Smooth muscle cell (in vitro differentiated cells): Measurements from ENCODE around the gene MTA3. TPM values are rescaled to one million over a fixed set of nuclear protein-coding genes. Genes with fewer than 3 reads are reported as not detected.
"Not testable (repeated sequence)": the region's sequence is repeated elsewhere in the genome, so short reads cannot be mapped to it uniquely, and the experiment has no call there.

ENCODE experiments used
- DNase-seq: peaks from one replicate; lab custom pipeline; 2025; ENCODE audit not compliant: unreplicated experiment; lab: John Stamatoyannopoulos, UW
- H2AFZ ChIP-seq: fragments of 200-600 bp; sonication (generic); 2 replicates; pipeline ENCODE4 v1.6.0; 2016; ENCODE audit warnings: antibody characterized with exemption, low read depth, mild to moderate bottlenecking
- H3F3A ChIP-seq: fragments of 200-600 bp; sonication (generic); 2 replicates; pipeline ENCODE4 v1.6.0; 2017; ENCODE audit warnings: antibody characterized with exemption, low read depth
- H3K27ac ChIP-seq: fragments of 200-600 bp; sonication (generic); 2 replicates; pipeline ENCODE4 v1.5.1; 2016; ENCODE audit warnings: low read depth, mild to moderate bottlenecking
- H3K27me3 ChIP-seq: fragments of 200-600 bp; sonication (generic); 2 replicates; pipeline ENCODE4 v1.6.1; 2016; ENCODE audit warnings: low read depth, mild to moderate bottlenecking
- H3K36me3 ChIP-seq: fragments of 200-600 bp; sonication (generic); 2 replicates; pipeline ENCODE4 v1.5.1; 2016; ENCODE audit warnings: low read depth
- H3K4me1 ChIP-seq: fragments of 200-600 bp; sonication (generic); 2 replicates; pipeline ENCODE4 v1.5.1; 2016; ENCODE audit warnings: low read depth
- H3K4me2 ChIP-seq: fragments of 200-600 bp; sonication (generic); 2 replicates; pipeline ENCODE4 v1.6.0; 2016; ENCODE audit warnings: mild to moderate bottlenecking
- H3K4me3 ChIP-seq: fragments of 200-600 bp; sonication (generic); 2 replicates; pipeline ENCODE4 v1.5.1; 2016; ENCODE audit warnings: mild to moderate bottlenecking
- H3K79me2 ChIP-seq: fragments of 200-600 bp; sonication (generic); 2 replicates; pipeline ENCODE4 v1.6.0; 2016; ENCODE audit warnings: low read depth, mild to moderate bottlenecking
- H3K9ac ChIP-seq: fragments of 200-600 bp; sonication (generic); 2 replicates; pipeline ENCODE4 v1.6.0; 2016; ENCODE audit warnings: low read depth
- H3K9me3 ChIP-seq: fragments of 200-600 bp; sonication (generic); replicated peaks from 2 replicates; pipeline ENCODE4 v1.5.1; 2016; ENCODE audit warnings: low read depth
- H4K20me1 ChIP-seq: fragments of 200-600 bp; sonication (generic); 2 replicates; pipeline ENCODE4 v1.6.0; 2016; ENCODE audit warnings: low read depth
- CTCF ChIP-seq: fragments of 200-600 bp; sonication (generic); IDR thresholded peaks from 2 replicates; pipeline ENCODE4 v1.5.1; 2017; ENCODE audit warnings: borderline replicate concordance, mild to moderate bottlenecking, antibody characterized with exemption; ENCODE audit not compliant: insufficient read depth, poor library complexity, severe bottlenecking
- WGBS: methylation state at CpG from one replicate; pipeline ENCODE4 v1.1.7; 2016; ENCODE audit warnings: low lambda C conversion rate; 5-methylcytosine and 5-hydroxymethylcytosine counted together
- polyA plus RNA-seq: library from polyadenylated mRNA; unstranded; fragments of >200 nt; fragmentation: Nextera tagmentation; extraction: Ambion mirVana; gene quantifications from 2 replicates; pipeline ENCODE4 v1.2.1, GENCODE V29; 2016
- total RNA-seq: library from RNA; depleted of rRNA; stranded (reverse); fragments of >200 nt; gene quantifications from 2 replicates; pipeline ENCODE4 v1.2.3, GENCODE V29; 2014

The MTA3 gene
- total and polyA plus RNA-seq, 2 experiments from 2014 or later, result 27.5 to 29.8 TPM

GRCh38 chr2:42554392-42554791 is 14.0 kb upstream of the MTA3 start:
- H3K27me3 ChIP-seq, result no peaks in the 10 kb centered on the region
- 48% methylated on average over 1 of the region's 1 CpG for WGBS
- no peaks in the 10 kb centered on the region for H3F3A ChIP-seq
- H3K4me3 ChIP-seq, result no peak overlapping the region
- no peak for DNase-seq
- TF ChIP-seq CTCF, result no peak
- no peak overlapping the region for H3K27ac ChIP-seq
- no peak overlapping the region for H2AFZ ChIP-seq
- no peaks in the 10 kb centered on the region for H3K79me2 ChIP-seq
- H4K20me1 ChIP-seq, result no peaks in the 10 kb centered on the region
- no peak overlapping the region for H3K4me2 ChIP-seq
- no peaks in the 10 kb centered on the region for H3K36me3 ChIP-seq
- H3K9me3 ChIP-seq, result no peaks in the 10 kb centered on the region
- H3K9ac ChIP-seq, result no peak overlapping the region
- H3K4me1 ChIP-seq, result no peaks in the 10 kb centered on the region

GRCh38 chr2:42556315-42556890 is 12.0 kb upstream of the MTA3 start:
- no peaks in the 10 kb centered on the region for H3K9me3 ChIP-seq
- 73% methylated on average over 6 of the region's 6 CpGs for WGBS

DNA sequence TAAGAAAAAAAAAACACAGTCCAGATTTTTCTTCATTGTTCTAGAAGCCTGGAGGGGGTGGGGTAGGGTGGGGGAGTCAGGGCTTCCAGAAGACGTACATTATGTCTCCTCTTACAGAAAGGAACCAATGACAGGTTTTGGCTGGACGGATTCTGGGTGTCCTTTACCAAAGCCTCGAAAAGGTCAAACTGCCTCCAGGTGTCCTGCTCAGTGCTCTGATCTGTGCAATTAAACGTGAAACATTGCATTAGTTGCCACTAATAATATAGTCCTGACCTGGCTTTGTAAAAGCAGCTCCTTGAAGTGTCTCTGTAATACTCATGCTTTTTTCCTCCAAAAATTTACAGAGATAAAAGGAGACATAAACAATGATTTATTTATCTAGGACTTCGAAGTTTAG is 11.1 kb upstream of the MTA3 start:
- no peaks in the 10 kb centered on the region for H3K79me2 ChIP-seq
- WGBS, result 71% methylated on average over 5 of the region's 5 CpGs
- H3K4me3 ChIP-seq, result no peak overlapping the region
- H3K9ac ChIP-seq, result no peak overlapping the region
- no peak overlapping the region for H3K4me2 ChIP-seq
- no peak overlapping the region for H3K27ac ChIP-seq
- DNase-seq, result no peak
- H3K9me3 ChIP-seq, result no peaks in the 10 kb centered on the region
- no peaks in the 10 kb centered on the region for H3K36me3 ChIP-seq
- no peaks in the 10 kb centered on the region for H3F3A ChIP-seq
- no peaks in the 10 kb centered on the region for H4K20me1 ChIP-seq
- H2AFZ ChIP-seq, result no peak overlapping the region
- TF ChIP-seq CTCF, result no peak
- H3K4me1 ChIP-seq, result no peaks in the 10 kb centered on the region
- no peaks in the 10 kb centered on the region for H3K27me3 ChIP-seq

More at GRCh38 chr2:42556315-42556890, 12.0 kb upstream of the MTA3 start:
- DNase-seq, result no peak
- H4K20me1 ChIP-seq, result no peaks in the 10 kb centered on the region
- no peak overlapping the region for H3K27ac ChIP-seq
- no peak for TF ChIP-seq CTCF
- H2AFZ ChIP-seq, result no peak overlapping the region
- no peaks in the 10 kb centered on the region for H3K79me2 ChIP-seq
- H3K27me3 ChIP-seq, result no peaks in the 10 kb centered on the region
- H3K4me3 ChIP-seq, result no peak overlapping the region
- no peak overlapping the region for H3K4me2 ChIP-seq
- H3K9ac ChIP-seq, result no peak overlapping the region
- H3F3A ChIP-seq, result no peaks in the 10 kb centered on the region
- no peaks in the 10 kb centered on the region for H3K36me3 ChIP-seq
- H3K4me1 ChIP-seq, result no peaks in the 10 kb centered on the region

GRCh38 chr2:42558827-42559226 is 9.6 kb upstream of the MTA3 start:
- DNase-seq, result no peak
- H3K4me1 ChIP-seq, result no peaks in the 10 kb centered on the region
- H3K27me3 ChIP-seq, result no peaks in the 10 kb centered on the region
- H3F3A ChIP-seq, result no peaks in the 10 kb centered on the region
- WGBS, result 97% methylated on average over 3 of the region's 3 CpGs
- H3K9ac ChIP-seq, result no peak overlapping the region
- H3K79me2 ChIP-seq, result no peaks in the 10 kb centered on the region
- no peak overlapping the region for H3K27ac ChIP-seq
- no peak overlapping the region for H3K4me2 ChIP-seq
- TF ChIP-seq CTCF, result no peak
- H3K36me3 ChIP-seq, result no peaks in the 10 kb centered on the region
- H4K20me1 ChIP-seq, result no peaks in the 10 kb centered on the region
- no peak overlapping the region for H3K4me3 ChIP-seq
- no peaks in the 10 kb centered on the region for H3K9me3 ChIP-seq
- H2AFZ ChIP-seq, result no peak overlapping the region

GRCh38 chr2:42560133-42560532 is 8.3 kb upstream of the MTA3 start:
- H3K4me1 ChIP-seq, H4K20me1 ChIP-seq, H3K4me2 ChIP-seq, DNase-seq, H3K4me3 ChIP-seq, H3K9me3 ChIP-seq, H2AFZ ChIP-seq, H3K27me3 ChIP-seq, H3K36me3 ChIP-seq, H3K27ac ChIP-seq, H3F3A ChIP-seq, H3K9ac ChIP-seq, H3K79me2 ChIP-seq: not testable (repeated sequence)
- WGBS, result 92% methylated on average over 13 of the region's 13 CpGs
